B cell (primary cell): Measurements from ENCODE around the gene AWAT1.

Source experiments
- EZH2 ChIP-seq: IDR thresholded peaks from 2 replicates; pipeline ENCODE4 v1.6.1; 2012; ENCODE audit warnings: borderline replicate concordance, low read depth, mild to moderate bottlenecking, moderate library complexity, low read length; ENCODE audit not compliant: insufficient read depth, poor library complexity, severe bottlenecking
- TF ChIP-seq, protein P1 (sequence below): fragments of 200-600 bp; IDR thresholded peaks from one replicate; pipeline ENCODE4 v1.8.0; 2022; ENCODE audit warnings: antibody characterized with exemption, mild to moderate bottlenecking

DNA sequence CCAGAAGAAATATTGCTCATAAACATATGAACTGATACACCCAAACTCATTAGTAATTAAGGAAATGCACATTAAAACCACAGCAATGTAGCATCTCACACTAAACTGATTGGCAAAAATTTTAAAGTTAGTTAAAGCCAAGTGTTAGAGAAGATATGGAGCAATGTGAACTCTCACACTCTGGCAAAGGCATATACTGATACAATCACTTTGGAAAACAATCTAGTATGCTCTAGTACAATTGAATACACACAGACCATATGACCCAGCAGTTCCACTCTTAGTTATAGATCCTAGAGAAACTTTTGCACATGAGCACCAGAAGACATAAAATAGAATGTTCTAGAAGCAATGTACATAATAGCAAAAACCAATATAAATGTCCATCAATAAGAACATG lies 8.4 kb upstream of the AWAT1 start:
- TF ChIP-seq, protein P1, sequence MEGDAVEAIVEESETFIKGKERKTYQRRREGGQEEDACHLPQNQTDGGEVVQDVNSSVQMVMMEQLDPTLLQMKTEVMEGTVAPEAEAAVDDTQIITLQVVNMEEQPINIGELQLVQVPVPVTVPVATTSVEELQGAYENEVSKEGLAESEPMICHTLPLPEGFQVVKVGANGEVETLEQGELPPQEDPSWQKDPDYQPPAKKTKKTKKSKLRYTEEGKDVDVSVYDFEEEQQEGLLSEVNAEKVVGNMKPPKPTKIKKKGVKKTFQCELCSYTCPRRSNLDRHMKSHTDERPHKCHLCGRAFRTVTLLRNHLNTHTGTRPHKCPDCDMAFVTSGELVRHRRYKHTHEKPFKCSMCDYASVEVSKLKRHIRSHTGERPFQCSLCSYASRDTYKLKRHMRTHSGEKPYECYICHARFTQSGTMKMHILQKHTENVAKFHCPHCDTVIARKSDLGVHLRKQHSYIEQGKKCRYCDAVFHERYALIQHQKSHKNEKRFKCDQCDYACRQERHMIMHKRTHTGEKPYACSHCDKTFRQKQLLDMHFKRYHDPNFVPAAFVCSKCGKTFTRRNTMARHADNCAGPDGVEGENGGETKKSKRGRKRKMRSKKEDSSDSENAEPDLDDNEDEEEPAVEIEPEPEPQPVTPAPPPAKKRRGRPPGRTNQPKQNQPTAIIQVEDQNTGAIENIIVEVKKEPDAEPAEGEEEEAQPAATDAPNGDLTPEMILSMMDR: no peak
- no peak for TF ChIP-seq EZH2
